Skeletal muscle tissue (tissue), 4 donors: ENCODE results near the gene IST1. TPM values are rescaled to one million over a fixed set of nuclear protein-coding genes. Genes with fewer than 3 reads are reported as not detected.

Experiments used
- H3K27ac ChIP-seq: one replicate; pipeline ENCODE4 v1.7.0; 2013; ENCODE audit warnings: mild to moderate bottlenecking, low read depth, low read length, inconsistent platforms
- H3K27me3 ChIP-seq, 3 donors: one replicate each; pipeline ENCODE4 v1.7.0; 2013; ENCODE audit warnings: low read length in 3 of 3; ENCODE audit not compliant: control insufficient read depth in 3 of 3, insufficient read depth in 3 of 3
- H3K36me3 ChIP-seq, 3 donors: one replicate each; pipeline ENCODE4 v1.7.0; 2013; ENCODE audit warnings: low read length in 3 of 3; ENCODE audit not compliant: control insufficient read depth in 3 of 3, insufficient read depth in 3 of 3
- H3K4me1 ChIP-seq, 3 donors: one replicate each; pipeline ENCODE4 v1.7.0; 2013; ENCODE audit warnings: low read length in 3 of 3, mild to moderate bottlenecking in 3 of 3; ENCODE audit not compliant: control insufficient read depth in 3 of 3, insufficient read depth in 3 of 3
- H3K4me3 ChIP-seq, 3 donors: one replicate each; pipeline ENCODE4 v1.7.0; 2013; ENCODE audit warnings: low read length in 3 of 3
- H3K9ac ChIP-seq, 3 donors: one replicate each; pipeline ENCODE4 v1.7.0; 2013; ENCODE audit warnings: low read length in 3 of 3, mild to moderate bottlenecking in 3 of 3, moderate library complexity in 2 of 3, low read depth in 1 of 3
- H3K9me3 ChIP-seq, 3 donors: one replicate each; pipeline ENCODE4 v1.7.0; 2013; ENCODE audit warnings: low read length in 3 of 3; ENCODE audit not compliant: control insufficient read depth in 3 of 3
- total RNA-seq: library from RNA; depleted of rRNA; stranded (reverse); fragments of >200 nt; gene quantifications from one replicate; pipeline ENCODE4 v1.2.3, GENCODE V29; 2014
- donor health status: Osteomylitis.

Gene IST1
- total RNA-seq, 1 donor from 2014 or later = 114 TPM

DNA sequence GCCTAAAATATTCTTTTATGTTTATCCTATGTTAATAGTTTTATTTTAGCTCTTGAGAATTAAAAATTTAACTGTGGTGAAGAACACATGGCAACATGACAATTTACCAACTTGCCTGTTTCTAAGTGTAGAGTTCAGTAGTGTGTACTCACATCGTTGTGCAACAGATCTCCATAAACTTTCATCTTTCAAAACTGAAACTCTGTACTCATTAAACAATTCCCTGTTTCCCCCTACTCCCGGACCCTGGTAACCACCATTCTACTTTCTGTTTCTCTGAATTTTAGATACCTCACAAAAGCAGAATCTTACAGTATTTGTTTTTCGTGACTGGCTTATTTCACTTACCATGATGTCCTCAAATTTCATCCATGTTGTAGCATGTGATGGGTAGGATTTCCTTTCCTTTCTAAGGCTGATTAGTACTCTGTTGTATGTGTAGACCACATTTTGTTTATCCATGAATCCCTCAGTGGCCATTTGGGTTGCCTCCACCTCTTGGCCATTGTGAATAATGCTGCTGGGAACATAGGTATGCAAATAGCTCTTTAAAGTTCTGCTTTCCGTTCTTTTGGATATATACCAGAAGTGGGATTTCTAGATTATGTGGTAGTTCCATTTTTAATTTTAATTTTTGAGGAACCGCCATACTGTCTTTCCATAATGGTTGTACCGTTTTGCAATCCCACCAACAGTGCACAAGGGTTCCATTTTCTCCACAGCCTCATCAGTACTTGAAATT is 17.4 kb downstream of the IST1 start:
- no peaks in the 10 kb centered on the region for H3K9me3 ChIP-seq
- H3K27ac ChIP-seq = no peak overlapping the region
- H3K4me1 ChIP-seq = peaks cover 22 to 26% (median 22%) of the 10 kb centered on the region in 3 donors
- H3K9ac ChIP-seq = no peak overlapping the region
- H3K4me3 ChIP-seq = no peak overlapping the region
- H3K36me3 ChIP-seq = peaks cover 2 to 14% (median 8%) of the 10 kb centered on the region in 3 donors
- H3K27me3 ChIP-seq = no peaks in the 10 kb centered on the region

DNA sequence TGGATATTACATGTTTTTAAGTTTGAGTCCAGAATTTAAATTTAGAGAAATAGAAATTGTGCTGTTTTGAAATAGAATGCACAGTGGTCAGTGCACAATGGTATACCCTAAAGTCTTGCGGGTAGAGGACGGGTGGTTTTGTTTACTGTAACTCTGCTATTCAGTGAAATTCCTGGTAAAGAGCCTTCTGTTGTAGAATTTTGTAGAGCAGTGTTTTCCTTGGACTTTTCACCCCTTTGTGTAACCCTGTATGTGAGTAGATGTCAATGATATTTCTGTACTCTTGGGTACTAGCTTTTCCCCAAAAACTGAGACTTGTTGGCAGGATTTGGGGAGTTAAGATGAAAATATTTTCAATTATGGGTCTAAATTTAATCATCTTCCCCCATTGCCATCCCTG is 19.5 kb downstream of the IST1 start:
- Histone ChIP-seq H3K9ac (no peak overlapping the region), H3K4me3 (no peak overlapping the region), H3K9me3 (no peaks in the 10 kb centered on the region), H3K4me1 (peaks cover 19 to 30% (median 22%) of the 10 kb centered on the region in 3 donors), H3K27me3 (no peaks in the 10 kb centered on the region), H3K36me3 (peaks cover 14 to 28% (median 22%) of the 10 kb centered on the region in 3 donors), H3K27ac (no peak overlapping the region)

DNA sequence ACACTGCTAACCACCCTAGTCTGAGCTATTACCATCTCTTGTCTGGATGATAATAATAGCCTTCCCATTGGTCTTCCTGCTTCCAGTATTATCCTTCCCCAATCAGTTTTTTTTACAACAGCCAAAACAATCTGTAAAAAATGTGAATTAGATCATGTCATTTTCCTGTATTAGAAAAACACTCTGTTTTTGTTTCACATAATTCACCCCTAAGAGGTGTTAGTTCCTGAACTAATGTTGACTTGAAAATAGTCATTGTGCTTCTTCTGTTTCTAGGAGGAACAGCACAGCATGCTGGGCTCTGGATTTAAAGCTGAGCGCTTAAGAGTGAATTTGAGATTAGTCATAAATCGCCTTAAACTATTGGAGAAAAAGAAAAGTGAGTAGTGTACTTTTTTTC is 20.0 kb downstream of the IST1 start:
- Histone ChIP-seq H3K36me3 (peaks cover 18 to 33% (median 27%) of the 10 kb centered on the region in 3 donors), H3K9me3 (no peaks in the 10 kb centered on the region), H3K9ac (no peak overlapping the region), H3K4me3 (no peak overlapping the region), H3K27me3 (no peaks in the 10 kb centered on the region), H3K4me1 (peaks cover 19 to 30% (median 22%) of the 10 kb centered on the region in 3 donors), H3K27ac (no peak overlapping the region)

DNA sequence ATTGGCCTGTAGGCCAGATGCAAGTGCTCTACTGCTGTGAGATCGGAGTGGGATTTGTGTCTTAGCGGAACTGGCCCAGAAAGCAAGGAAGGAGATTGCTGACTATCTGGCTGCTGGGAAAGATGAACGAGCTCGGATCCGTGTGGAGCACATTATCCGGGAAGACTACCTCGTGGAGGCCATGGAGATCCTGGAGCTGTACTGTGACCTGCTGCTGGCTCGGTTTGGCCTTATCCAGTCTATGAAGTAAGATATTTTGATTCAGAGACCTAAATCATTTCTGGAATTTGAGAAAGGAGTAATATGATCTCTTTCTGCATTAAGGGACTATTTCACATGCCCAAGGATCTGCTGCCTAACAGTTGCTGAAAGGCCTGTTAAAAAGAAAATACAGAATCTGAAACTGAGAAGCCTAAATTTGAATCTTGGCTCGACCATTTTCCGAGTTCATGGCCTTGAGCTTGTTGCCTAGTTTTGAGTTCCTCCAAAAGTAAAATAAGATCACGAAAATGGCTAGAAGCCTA is 21.1 kb downstream of the IST1 start:
- Histone ChIP-seq H3K9me3 (no peaks in the 10 kb centered on the region), H3K4me3 (no peak overlapping the region), H3K27ac (peak overlapping the region; percentile 18), H3K4me1 (peaks cover 19 to 30% (median 22%) of the 10 kb centered on the region in 3 donors), H3K9ac (peak overlapping the region in 1 of 3 donors; percentile 10), H3K27me3 (no peaks in the 10 kb centered on the region), H3K36me3 (peaks cover 28 to 44% (median 38%) of the 10 kb centered on the region in 3 donors)

GRCh38 chr16:71917900-71918299 is 22.6 kb downstream of the IST1 start:
- Histone ChIP-seq H3K36me3 (peaks cover 40 to 57% (median 50%) of the 10 kb centered on the region in 3 donors), H3K4me1 (peaks cover 19 to 27% (median 22%) of the 10 kb centered on the region in 3 donors), H3K27me3 (no peaks in the 10 kb centered on the region), H3K4me3 (no peak overlapping the region), H3K27ac (no peak overlapping the region), H3K9ac (no peak overlapping the region), H3K9me3 (no peaks in the 10 kb centered on the region)

DNA sequence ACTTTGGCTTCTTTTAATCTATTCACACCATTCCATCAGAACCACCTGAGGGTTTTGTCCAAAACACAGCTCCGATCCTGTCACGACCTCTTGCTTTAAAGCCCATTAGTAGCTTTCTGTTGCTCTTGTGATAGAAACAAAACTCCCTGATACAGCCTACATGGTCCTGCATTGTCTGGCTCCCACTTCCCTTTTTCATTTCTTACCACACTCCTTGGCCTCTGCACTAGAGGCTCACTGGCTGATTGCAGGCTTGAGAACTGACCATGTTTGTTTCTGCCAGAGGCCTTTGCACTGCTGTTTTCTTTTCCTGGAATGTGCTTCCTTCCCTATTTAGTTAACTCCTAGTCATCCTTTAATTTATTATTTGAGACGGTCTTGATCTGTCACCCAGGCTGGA is 23.7 kb downstream of the IST1 start:
- Histone ChIP-seq H3K4me1 (peaks cover 19 to 29% (median 22%) of the 10 kb centered on the region in 3 donors), H3K27ac (no peak overlapping the region), H3K4me3 (no peak overlapping the region), H3K27me3 (no peaks in the 10 kb centered on the region), H3K9ac (no peak overlapping the region), H3K9me3 (no peaks in the 10 kb centered on the region), H3K36me3 (peaks cover 47 to 68% (median 61%) of the 10 kb centered on the region in 3 donors)

- Histone ChIP-seq H3K9ac (no peak overlapping the region), H3K9me3 (no peaks in the 10 kb centered on the region), H3K36me3 (peaks cover 57 to 80% (median 69%) of the 10 kb centered on the region in 3 donors), H3K27ac (no peak overlapping the region), H3K4me1 (peaks cover 10 to 25% (median 15%) of the 10 kb centered on the region in 3 donors), H3K27me3 (no peaks in the 10 kb centered on the region), H3K4me3 (no peak overlapping the region)
Observed at GRCh38 chr16:71920658-71921057, 25.3 kb downstream of the IST1 start.

DNA sequence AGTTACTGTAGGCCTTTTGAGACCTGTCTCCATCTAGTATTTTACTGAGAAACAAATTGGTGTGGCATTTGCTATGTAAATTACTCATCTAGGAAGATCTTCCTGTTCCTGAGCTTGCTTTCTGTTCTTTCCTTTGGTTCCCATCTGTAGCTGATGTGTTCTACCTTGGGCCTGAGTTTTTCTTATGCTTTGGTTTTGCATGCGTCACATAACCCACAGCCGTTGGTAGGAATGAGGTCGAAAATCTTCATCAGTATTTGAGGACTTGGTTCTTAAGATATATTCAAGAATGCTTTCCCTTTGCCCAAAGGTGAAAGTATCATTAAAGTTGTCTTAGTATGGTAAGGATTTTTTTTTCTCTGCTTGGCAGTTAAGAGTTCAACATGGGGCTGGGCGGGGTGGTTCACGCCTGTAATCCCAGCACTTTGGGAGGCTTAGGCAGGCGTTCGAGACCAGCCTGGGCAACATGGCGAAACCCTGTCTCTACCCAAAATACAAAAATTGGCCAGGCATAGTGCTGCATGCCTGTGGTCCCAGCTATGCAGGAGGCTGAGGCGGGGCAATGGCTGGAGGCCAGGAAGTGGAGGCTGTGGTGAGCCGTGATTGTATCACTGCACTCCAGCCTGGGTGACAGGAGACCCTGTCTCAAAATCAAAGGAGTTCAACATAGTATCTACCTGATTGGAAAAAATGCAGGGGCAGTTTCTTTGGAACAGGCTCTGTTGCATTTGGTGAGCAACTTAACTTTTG is 28.8 kb downstream of the IST1 start:
- Histone ChIP-seq H3K36me3 (peaks cover 62 to 74% (median 69%) of the 10 kb centered on the region in 3 donors), H3K4me1 (peaks cover 20 to 31% (median 20%) of the 10 kb centered on the region in 3 donors), H3K9me3 (no peaks in the 10 kb centered on the region), H3K9ac (no peak overlapping the region), H3K27me3 (no peaks in the 10 kb centered on the region), H3K27ac (no peak overlapping the region), H3K4me3 (no peak overlapping the region)

DNA sequence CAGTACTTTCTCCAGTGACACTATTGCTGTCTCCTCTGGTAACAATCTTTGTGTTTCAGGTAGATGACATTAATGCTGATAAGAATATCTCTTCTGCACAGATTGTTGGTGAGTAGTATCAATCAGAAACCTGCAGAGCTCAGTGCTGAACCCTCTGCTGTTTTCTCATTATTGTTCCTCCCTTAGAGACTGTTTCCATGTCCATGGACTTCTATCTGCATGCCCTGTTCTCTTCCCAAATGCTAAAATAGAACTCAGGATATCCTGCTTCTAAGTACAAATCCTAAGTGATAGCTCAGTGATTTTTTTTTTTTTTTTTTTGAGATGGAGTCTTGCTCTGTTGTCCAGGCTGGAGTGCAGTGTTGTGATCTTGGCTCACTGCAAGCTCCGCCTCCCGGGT is 29.4 kb downstream of the IST1 start:
- Histone ChIP-seq H3K27ac (no peak overlapping the region), H3K36me3 (peaks cover 57 to 68% (median 64%) of the 10 kb centered on the region in 3 donors), H3K27me3 (no peaks in the 10 kb centered on the region), H3K9ac (no peak overlapping the region), H3K4me3 (no peak overlapping the region), H3K9me3 (no peaks in the 10 kb centered on the region), H3K4me1 (peaks cover 25 to 34% (median 25%) of the 10 kb centered on the region in 3 donors)

DNA sequence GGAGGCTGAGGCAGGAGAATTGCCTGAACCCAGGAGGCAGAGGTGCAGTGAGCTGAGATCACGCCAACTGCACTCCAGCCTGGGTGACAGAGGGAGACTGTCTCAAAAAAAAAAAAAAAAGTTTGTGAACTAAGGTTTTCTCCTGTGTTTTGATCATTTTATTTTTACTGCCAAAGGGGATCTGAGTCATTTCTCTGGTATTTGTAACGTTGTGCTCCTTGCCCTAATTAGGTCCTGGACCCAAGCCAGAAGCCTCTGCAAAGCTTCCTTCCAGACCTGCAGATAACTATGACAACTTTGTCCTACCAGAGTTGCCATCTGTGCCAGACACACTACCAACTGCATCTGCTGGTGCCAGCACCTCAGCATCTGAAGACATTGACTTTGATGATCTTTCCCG is 32.1 kb downstream of the IST1 start:
- H3K27ac ChIP-seq = peak overlapping the region; percentile 60
- H3K9ac ChIP-seq = no peak overlapping the region
- H3K36me3 ChIP-seq = peaks cover 34 to 43% (median 40%) of the 10 kb centered on the region in 3 donors
- no peak overlapping the region for H3K4me3 ChIP-seq
- H3K27me3 ChIP-seq = no peaks in the 10 kb centered on the region
- H3K9me3 ChIP-seq = no peaks in the 10 kb centered on the region
- peaks cover 28 to 42% (median 29%) of the 10 kb centered on the region in 3 donors for H3K4me1 ChIP-seq
